Measurements from ENCODE around the gene LAMC2.

- TF ChIP-seq CTCF (IDR thresholded peaks at IDR 0.05) = no peak
- TF ChIP-seq POLR2A (IDR thresholded peaks at IDR 0.05) = no peak
Measured at GRCh38 chr1:183195142-183195574, 9.1 kb downstream of the LAMC2 start.

Measured in prostate gland (tissue), 2 donors.